Stimulated activated CD8-positive, alpha-beta memory T cell treated with anti-CD3 and anti-CD28 coated beads, Interleukin-15, amount 100 ng/mL, for 24 hours (primary cell): ENCODE measurements around the gene DDB1.
"Not testable (repeated sequence)": the region's sequence is repeated elsewhere in the genome, so short reads cannot be mapped to it uniquely, and the experiment has no call there.

Experiments used
- DNase-seq: peaks from one replicate; pipeline ENCODE4 v3.0.0-alpha.2; 2020; ENCODE audit warnings: low read depth

DDB1 gene

DNA sequence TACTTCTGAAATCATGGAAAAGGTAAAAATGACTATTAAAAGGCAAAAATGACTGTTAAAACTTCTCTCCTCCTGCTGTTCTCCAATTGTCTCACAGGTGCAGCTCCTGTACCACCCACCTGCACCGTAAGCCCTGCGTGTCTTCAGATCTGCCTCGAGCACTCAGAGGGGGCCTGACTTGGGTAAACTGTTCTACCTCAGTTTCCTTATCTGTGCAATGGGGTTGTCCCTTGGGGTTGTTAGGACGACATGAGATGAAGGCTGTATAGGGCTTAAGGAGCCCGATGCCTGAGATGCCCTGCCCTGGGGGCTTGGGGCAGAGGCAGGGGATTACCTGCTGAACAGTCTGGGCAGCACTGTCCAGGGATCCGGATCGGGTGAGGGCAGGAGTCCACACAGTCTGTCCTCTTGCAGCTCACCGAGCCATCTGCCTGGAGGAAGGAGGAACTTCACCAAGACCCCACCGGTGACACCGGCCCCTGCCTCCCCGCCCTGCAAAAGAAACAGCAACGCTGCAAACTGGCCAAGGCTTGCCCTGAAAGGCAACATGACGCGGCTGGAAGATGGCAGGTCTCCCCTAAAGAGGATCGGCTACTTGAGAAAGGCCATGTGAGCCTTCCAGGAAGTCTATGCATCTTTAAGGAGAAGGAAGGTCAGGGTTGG lies 64.2 kb downstream of the DDB1 start:
- DNase-seq, result no peak

GRCh38 chr11:61267437-61267841 lies 65.5 kb downstream of the DDB1 start:
- no peak for DNase-seq

DNA sequence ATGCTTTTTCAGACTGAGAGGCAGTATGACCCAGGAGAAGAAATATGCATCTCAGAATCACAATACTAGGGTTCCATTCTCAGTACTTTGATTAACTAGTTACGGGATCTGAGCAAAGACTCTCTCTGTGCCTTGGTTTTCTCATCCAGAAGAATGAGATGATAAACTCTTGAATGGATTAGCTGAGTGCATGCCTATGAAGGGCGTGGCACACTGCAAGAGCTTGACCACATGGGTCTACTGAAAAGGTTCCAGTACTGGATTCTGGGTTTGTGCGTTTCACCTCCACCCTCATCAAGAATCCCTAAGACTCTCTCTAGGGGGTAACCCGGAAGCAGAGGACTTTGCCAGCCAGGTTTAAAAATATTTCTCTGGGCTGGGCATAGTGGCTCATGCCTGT lies 66.3 kb downstream of the DDB1 start:
- no peak for DNase-seq

- DNase-seq, result no peak
These were observed 67.5 kb downstream of the DDB1 start for GRCh38 chr11:61265357-61265756.

GRCh38 chr11:61264795-61265194 lies 68.1 kb downstream of the DDB1 start:
- no peak for DNase-seq

DNA sequence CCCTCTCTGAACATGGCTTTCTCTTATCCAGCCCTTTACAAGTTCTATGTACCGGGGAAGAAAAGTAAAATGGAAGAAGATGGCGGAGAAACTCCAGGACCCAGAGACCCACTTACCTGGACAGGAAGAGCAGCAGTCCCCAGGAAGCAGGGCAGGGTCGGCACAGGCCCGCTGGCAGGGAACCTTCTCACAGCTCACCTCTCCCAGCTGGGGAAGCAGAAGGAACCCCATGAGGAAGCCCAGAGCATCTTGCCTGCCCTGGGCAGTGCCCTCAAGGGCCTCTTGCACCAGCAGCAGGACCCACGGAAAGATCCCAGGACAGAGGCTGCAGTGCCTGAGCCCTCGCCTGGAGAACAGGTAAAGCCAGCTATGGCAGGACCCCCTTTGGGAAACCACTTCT lies 68.5 kb downstream of the DDB1 start:
- no peak for DNase-seq

DNA sequence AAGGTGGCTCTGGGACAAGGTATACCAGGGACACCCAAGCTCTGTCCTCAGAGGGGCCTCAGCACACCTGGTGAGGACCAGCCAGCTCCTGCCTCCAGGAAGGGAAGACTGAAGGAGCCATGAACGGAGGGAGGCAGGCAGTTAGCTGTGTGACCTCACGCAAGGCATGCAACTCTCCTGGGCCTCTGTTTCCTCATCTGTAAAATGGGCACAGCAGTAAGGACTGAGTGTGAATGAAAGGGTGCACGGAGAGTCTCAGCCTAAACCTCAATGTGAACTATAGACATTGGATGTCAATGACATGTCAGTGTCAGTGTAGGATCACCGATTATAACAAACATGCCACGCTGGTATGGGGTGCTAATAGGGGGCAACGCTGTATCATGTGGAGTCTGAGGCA lies 73.5 kb downstream of the DDB1 start:
- DNase-seq, result no peak

GRCh38 chr11:61258546-61258945 lies 74.4 kb downstream of the DDB1 start:
- DNase-seq, result no peak

GRCh38 chr11:61256710-61257482 lies 76.0 kb downstream of the DDB1 start:
- DNase-seq, result no peak

DNA sequence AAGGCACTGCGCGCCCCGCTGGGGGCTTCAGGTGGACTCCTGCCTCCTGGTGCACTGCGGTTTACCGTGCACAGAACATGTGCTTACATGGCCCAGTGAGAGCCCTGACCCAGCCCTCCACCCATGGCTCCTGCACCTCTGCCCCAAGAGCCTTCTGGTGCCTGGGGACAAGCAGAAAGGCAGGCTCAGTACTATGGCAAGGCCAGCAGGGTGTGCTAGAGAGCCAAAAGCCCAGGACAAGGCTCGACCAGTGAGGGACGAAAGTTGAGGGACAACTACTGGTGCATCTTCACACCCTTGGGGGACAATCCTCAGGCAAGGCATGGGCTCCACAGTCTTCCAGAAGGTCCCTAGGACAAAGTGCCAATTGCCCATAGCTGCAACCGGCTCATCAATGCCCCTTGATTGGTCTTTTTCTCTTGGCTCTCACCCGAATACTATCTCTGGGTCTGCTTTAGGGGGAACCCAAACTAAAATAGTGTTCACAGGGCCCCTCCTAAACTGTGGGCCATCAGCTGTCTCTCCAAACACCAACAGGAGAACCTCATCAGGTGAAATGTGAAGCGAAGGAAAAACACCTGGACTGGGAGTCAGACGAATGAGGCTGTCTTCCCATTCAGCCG lies 78.4 kb downstream of the DDB1 start:
- peak; percentile 31 for DNase-seq

- not testable (repeated sequence) for DNase-seq
These were observed 80.6 kb downstream of the DDB1 start for GRCh38 chr11:61252332-61252731.

DNA sequence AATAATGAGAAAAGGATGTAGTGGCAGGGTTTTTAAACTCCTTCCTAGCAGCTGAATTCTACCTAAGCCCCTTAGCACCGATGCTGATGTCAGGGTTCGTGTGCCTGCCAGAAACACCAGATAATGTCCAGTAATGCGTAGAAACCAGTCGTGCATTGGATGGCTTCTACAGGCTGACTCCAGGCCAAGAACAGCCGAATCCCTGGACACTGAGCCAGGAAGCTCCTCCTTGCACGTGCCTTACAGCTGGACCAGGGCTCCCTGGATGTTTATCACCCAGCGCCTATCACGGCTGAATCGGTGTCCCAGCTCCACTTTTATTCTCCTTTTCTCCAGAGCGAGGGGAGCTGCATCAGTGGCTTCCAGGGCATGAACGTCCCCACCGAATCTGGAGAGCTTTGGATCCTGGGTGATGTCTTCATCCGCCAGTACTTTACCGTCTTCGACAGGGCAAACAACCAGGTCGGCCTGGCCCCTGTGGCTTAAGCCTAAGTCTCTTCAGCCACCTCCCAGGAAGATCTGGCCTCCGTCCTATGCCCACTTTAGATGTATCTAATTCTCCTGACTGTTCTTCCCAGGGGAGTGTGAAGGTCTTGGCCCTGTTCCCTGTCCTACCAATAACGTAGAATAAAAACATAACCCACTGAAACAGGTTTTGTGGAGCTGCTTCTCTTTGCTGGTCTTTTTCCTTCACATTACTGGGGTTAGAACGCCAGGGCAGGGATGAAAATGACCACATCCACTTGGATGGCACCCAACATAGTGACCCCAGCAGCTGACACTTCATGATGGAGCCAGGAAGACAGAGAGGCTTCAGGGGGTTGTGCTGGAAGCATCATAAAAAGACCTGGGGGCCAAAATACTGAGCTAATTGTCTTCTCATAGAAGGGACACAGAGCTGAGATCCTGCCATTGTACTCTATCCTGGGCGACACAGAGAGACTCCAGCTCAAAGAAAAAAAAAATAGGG lies 81.8 kb downstream of the DDB1 start:
- not testable (repeated sequence) for DNase-seq
